Urinary bladder (tissue), 4 donors: ENCODE results near the gene ASCL4. TPM values are rescaled to one million over a fixed set of nuclear protein-coding genes. Genes with fewer than 3 reads are reported as not detected.
"Not testable (repeated sequence)": the region's sequence is repeated elsewhere in the genome, so short reads cannot be mapped to it uniquely, and the experiment has no call there.

Experiments
- DNase-seq: peaks from one replicate; pipeline ENCODE4 v3.0.0-alpha.2; 2015; ENCODE audit errors: extremely low spot score
- H3K27ac ChIP-seq: one replicate; pipeline ENCODE4 v1.5.1; 2013; ENCODE audit warnings: low read depth, mild to moderate bottlenecking, moderate library complexity
- H3K36me3 ChIP-seq: one replicate; pipeline ENCODE4 v1.6.1; 2013; ENCODE audit warnings: mild to moderate bottlenecking, moderate library complexity; ENCODE audit not compliant: insufficient read depth
- H3K4me1 ChIP-seq: one replicate; pipeline ENCODE4 v1.6.1; 2013; ENCODE audit warnings: mild to moderate bottlenecking, moderate library complexity; ENCODE audit not compliant: insufficient read depth
- H3K4me3 ChIP-seq: one replicate; pipeline ENCODE4 v1.5.1; 2013; ENCODE audit warnings: low read depth, low read length
- WGBS: extraction: QIAGEN DNeasy Blood & Tissue Kit; methylation state at CpG from one replicate; pipeline ENCODE4 v1.1.7; 2013; 5-methylcytosine and 5-hydroxymethylcytosine counted together
- polyA plus RNA-seq: library from polyadenylated mRNA; stranded (reverse); fragments of 200-250 nt; gene quantifications from one replicate; pipeline ENCODE4 v1.2.3, GENCODE V29; 2013
- total RNA-seq: library from RNA; depleted of rRNA; stranded (reverse); fragments of >200 nt; gene quantifications from one replicate; pipeline ENCODE4 v1.2.3, GENCODE V29; 2014
- donor health status: healthy with polysubstance abuse.
- donor health status: healthy.

Gene ASCL4, protein sequence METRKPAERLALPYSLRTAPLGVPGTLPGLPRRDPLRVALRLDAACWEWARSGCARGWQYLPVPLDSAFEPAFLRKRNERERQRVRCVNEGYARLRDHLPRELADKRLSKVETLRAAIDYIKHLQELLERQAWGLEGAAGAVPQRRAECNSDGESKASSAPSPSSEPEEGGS
- total RNA-seq, result not detected
- polyA plus RNA-seq, result not detected

GRCh38 chr12:107774349-107775029 lies at the start of gene ASCL4:
ASCL4 (plus strand) TSS chr12:107774704; CDS start chr12:107775219, 515 bp downstream.
- Histone ChIP-seq H3K4me3 (no peak within 1 kb of the TSS), H3K27ac (no peak within 1 kb of the TSS), H3K4me1 (peaks cover 2% of the 10 kb centered on the region), H3K36me3 (no peaks in the 10 kb centered on the region)
- no peak for DNase-seq
- WGBS, result 39% methylated on average over 13 of the region's 13 CpGs

- not testable (repeated sequence) for H3K4me1 ChIP-seq, H3K27ac ChIP-seq, DNase-seq, H3K4me3 ChIP-seq, H3K36me3 ChIP-seq
- 71% methylated on average over 1 of the region's 1 CpG for WGBS
These were observed 47.2 kb upstream of the ASCL4 start for GRCh38 chr12:107727327-107727726.

GRCh38 chr12:107727742-107728141 lies 46.8 kb upstream of the ASCL4 start:
- H3K4me1 ChIP-seq, H3K27ac ChIP-seq, H3K4me3 ChIP-seq, DNase-seq, H3K36me3 ChIP-seq: not testable (repeated sequence)
- WGBS, result no CpG with 5 or more reads among the region's 1 CpG

- Histone ChIP-seq H3K36me3 (no peaks in the 10 kb centered on the region), H3K27ac (no peak overlapping the region), H3K4me1 (no peaks in the 10 kb centered on the region), H3K4me3 (no peak overlapping the region)
- WGBS, result 60% methylated on average over 4 of the region's 4 CpGs
- DNase-seq, result no peak
These were observed 43.7 kb upstream of the ASCL4 start for GRCh38 chr12:107730618-107731341.

- DNase-seq, result no peak
- WGBS, result 74% methylated on average over 4 of the region's 4 CpGs
These were observed 43.1 kb upstream of the ASCL4 start for GRCh38 chr12:107731366-107731765.

DNA sequence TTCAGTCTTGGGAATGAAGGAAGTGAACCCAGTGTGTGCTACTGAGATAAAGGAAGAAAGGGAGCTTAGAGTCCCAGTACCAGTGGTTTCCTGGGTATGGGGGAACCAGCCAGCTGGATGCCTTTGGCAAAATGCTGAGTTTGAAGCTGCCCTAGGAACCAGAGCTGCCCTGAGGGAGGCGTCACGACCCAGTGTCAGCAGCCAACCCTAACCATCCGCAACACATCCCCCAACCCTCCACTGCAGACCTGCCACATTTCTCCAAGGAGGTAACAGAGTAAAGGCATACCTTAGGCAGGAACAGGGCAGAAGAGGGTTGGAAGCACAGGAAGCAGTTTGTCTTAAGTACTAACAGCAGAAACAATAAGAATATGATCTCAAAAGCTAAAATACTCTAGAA lies 42.1 kb upstream of the ASCL4 start:
- Histone ChIP-seq H3K36me3 (no peaks in the 10 kb centered on the region), H3K4me1 (no peaks in the 10 kb centered on the region), H3K27ac (no peak overlapping the region), H3K4me3 (no peak overlapping the region)
- WGBS, result 72% methylated on average over 3 of the region's 3 CpGs
- DNase-seq, result no peak

More at GRCh38 chr12:107731366-107731765, 43.1 kb upstream of the ASCL4 start:
- Histone ChIP-seq H3K36me3 (no peaks in the 10 kb centered on the region), H3K4me3 (no peak overlapping the region), H3K27ac (no peak overlapping the region), H3K4me1 (no peaks in the 10 kb centered on the region)

DNA sequence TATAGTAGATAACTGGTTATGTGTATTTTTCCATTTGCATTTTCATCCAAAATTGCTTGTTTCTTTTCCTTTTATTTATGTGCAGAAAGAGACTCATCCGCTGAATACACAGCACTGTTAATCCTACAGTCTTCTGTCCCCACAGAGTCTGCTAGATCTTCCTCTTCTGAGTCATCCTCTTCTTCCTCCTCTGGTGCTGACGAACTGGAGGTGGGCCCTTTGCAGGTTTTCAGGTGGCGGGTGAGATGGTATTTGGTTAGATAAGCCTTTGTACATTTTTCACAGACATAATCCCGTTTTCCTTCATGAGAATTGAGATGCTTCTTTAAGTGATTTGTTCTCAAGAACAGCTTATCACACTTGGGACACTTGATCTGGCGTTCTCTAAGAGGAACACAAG lies 40.4 kb upstream of the ASCL4 start:
- DNase-seq, result no peak
- WGBS, result 87% methylated on average over 5 of the region's 5 CpGs
- H3K4me3 ChIP-seq, result no peak overlapping the region
- no peak overlapping the region for H3K27ac ChIP-seq
- no peaks in the 10 kb centered on the region for H3K4me1 ChIP-seq
- peaks cover 3% of the 10 kb centered on the region for H3K36me3 ChIP-seq

- H3K36me3 ChIP-seq, result peaks cover 5% of the 10 kb centered on the region
- no peaks in the 10 kb centered on the region for H3K4me1 ChIP-seq
- no peak overlapping the region for H3K4me3 ChIP-seq
- no peak overlapping the region for H3K27ac ChIP-seq
- DNase-seq, result no peak
- WGBS, result 75% methylated on average over 2 of the region's 2 CpGs
These were observed 38.7 kb upstream of the ASCL4 start for GRCh38 chr12:107735763-107736162.

DNA sequence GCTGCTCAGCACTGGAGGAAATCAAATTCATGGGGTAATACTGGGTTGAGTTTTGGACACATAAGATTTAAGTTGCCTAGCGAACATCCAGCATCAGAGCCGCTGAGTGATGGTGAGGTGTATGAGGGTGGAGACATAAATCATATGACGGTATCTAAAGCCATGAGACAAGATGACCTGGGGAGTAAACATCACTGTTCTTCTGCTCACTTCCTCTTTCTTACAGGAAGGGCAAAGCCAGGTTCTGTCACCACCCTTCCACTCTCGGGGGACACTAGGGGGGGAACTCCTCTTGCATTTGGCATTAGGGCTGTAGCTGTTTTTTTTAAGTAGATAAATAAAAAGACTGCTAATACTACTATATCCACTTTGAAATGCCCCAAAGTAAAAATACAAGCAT lies 37.6 kb upstream of the ASCL4 start:
- Histone ChIP-seq H3K4me3 (no peak overlapping the region), H3K36me3 (peaks cover 9% of the 10 kb centered on the region), H3K27ac (no peak overlapping the region), H3K4me1 (no peaks in the 10 kb centered on the region)
- DNase-seq, result no peak
- 88% methylated on average over 4 of the region's 4 CpGs for WGBS

- Histone ChIP-seq H3K4me3 (no peak overlapping the region), H3K4me1 (no peaks in the 10 kb centered on the region), H3K27ac (no peak overlapping the region), H3K36me3 (peaks cover 2% of the 10 kb centered on the region)
- no peak for DNase-seq
- 83% methylated on average over 6 of the region's 6 CpGs for WGBS
These were observed 26.0 kb upstream of the ASCL4 start for GRCh38 chr12:107748472-107748871.

- no peak overlapping the region for H3K27ac ChIP-seq
- H3K4me1 ChIP-seq, result no peaks in the 10 kb centered on the region
- 97% methylated on average over 1 of the region's 1 CpG for WGBS
- H3K4me3 ChIP-seq, result no peak overlapping the region
- no peak for DNase-seq
- peaks cover 2% of the 10 kb centered on the region for H3K36me3 ChIP-seq
These were observed 25.4 kb upstream of the ASCL4 start for GRCh38 chr12:107749083-107749482.

DNA sequence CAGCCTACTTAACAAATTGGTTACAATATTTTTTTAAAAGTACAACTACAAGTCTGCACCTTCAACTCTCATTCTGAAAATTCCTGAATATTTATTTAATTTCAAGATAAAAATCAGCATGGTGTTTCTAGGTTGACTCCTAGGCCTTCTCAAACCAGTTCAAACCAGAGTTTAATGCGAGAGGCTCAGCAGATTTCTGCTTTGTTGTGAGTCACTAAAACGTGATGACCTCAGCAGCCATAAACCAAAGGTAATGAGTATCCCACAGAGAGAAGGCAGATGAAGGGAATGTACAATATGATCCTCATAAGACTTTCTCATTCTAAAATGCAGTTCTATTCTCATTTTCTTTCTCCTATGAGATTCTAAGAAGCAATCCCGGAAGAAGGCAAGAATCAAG lies 15.1 kb upstream of the ASCL4 start:
- no peak overlapping the region for H3K27ac ChIP-seq
- H3K4me1 ChIP-seq, result peaks cover 1% of the 10 kb centered on the region
- DNase-seq, result no peak
- H3K4me3 ChIP-seq, result no peak overlapping the region
- WGBS, result 37% methylated on average over 3 of the region's 3 CpGs
- peaks cover 3% of the 10 kb centered on the region for H3K36me3 ChIP-seq

- 1% methylated on average over 30 of the region's 30 CpGs for WGBS
- H3K36me3 ChIP-seq, result peaks cover 3% of the 10 kb centered on the region
- H3K4me3 ChIP-seq, result peak overlapping the region; percentile 100
- H3K27ac ChIP-seq, result no peak overlapping the region
- no peak for DNase-seq
- peaks cover 1% of the 10 kb centered on the region for H3K4me1 ChIP-seq
These were observed 14.2 kb upstream of the ASCL4 start for GRCh38 chr12:107760207-107760808.
